ENCODE measurements around the gene KIF6.

Gene KIF6

DNA sequence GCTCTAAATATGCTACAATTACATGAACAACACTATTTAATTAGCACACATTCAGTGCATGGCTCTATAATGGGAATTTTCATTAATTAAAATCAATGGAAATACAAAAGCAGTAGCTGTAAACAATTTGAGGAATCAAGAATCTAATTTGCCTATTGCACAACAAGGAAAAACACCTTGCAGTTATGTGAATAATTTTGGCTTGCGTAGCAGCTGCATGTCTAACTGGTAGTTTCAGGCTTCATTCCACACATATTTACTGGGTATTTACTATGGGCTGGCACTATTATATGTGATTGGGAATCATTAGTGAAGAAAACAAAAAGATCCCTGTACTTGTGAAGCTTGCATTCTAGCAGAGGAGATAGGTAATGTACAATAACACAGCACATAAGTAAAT lies 26.4 kb downstream of the KIF6 start:
- H3K4me3 ChIP-seq (ENCODE audit: low read depth, low read length) = no peak overlapping the region
- in situ Hi-C loops (cut with HindIII; ENCODE audit: low sequenced_read_pairs) = no loop called here
- no peak for TF ChIP-seq CTCF (IDR thresholded peaks at IDR 0.05; ENCODE audit: low read depth, low read length)
- no peak for DNase-seq (ENCODE audit: low read depth, low spot score)

- DNase-seq (ENCODE audit: low read depth, low spot score) = no peak
- H3K4me3 ChIP-seq (ENCODE audit: low read depth, low read length) = no peak overlapping the region
- in situ Hi-C loops (cut with HindIII; ENCODE audit: low sequenced_read_pairs) = no loop called here
- no peak for TF ChIP-seq CTCF (IDR thresholded peaks at IDR 0.05; ENCODE audit: low read depth, low read length)
These were observed 28.0 kb downstream of the KIF6 start for GRCh38 chr6:39696986-39697788.

DNA sequence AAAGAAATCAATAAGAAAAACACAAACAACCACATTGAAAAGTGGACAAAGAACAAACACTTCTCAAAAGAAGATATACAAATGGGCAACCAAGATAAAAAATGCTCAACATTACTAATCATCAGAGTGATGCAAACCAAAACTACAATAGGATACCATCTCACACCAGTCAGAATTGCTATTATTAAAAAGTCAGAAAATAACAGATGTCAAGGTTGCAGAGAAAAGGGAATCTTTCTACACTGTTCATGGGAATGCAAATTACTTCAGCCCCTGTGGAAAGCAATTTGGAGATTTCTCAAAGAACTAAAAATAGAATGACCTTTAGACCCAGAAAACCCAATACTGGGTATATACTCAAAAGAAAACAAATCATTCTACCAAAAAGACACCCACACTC lies 29.8 kb downstream of the KIF6 start:
- no peak for TF ChIP-seq CTCF (IDR thresholded peaks at IDR 0.05; ENCODE audit: low read depth, low read length)
- no peak overlapping the region for H3K4me3 ChIP-seq (ENCODE audit: low read depth, low read length)
- no peak for DNase-seq (ENCODE audit: low read depth, low spot score)
- in situ Hi-C loops (cut with HindIII; ENCODE audit: low sequenced_read_pairs) = no loop called here

GRCh38 chr6:39693206-39693605 lies 32.0 kb downstream of the KIF6 start:
- TF ChIP-seq CTCF (IDR thresholded peaks at IDR 0.05; ENCODE audit: low read depth, low read length) = no peak
- in situ Hi-C loops (cut with HindIII; ENCODE audit: low sequenced_read_pairs) = no loop called here
- no peak for DNase-seq (ENCODE audit: low read depth, low spot score)
- no peak overlapping the region for H3K4me3 ChIP-seq (ENCODE audit: low read depth, low read length)

DNA sequence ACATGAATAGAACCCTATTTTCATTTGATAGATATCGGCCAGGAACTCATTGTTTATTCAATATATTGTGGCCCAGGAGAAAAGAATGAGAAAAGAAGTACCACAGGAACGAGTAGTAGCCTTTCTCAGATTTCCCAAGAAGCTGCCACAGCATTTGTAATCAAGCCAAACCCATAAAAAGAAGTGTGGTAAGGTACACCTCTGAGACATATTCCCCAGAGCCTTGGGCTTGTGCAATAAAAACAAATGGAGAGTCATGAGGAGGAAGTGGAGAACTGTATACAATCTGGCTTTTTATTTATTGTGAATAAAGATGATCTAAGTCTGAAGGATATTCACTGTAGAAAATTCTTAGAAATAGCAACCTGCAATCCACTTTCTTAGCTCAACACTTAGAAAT lies 36.7 kb downstream of the KIF6 start:
- in situ Hi-C loops (cut with HindIII; ENCODE audit: low sequenced_read_pairs) = no loop called here
- no peak overlapping the region for H3K4me3 ChIP-seq (ENCODE audit: low read depth, low read length)
- TF ChIP-seq CTCF (IDR thresholded peaks at IDR 0.05; ENCODE audit: low read depth, low read length) = no peak
- DNase-seq (ENCODE audit: low read depth, low spot score) = peak; percentile 84

DNA sequence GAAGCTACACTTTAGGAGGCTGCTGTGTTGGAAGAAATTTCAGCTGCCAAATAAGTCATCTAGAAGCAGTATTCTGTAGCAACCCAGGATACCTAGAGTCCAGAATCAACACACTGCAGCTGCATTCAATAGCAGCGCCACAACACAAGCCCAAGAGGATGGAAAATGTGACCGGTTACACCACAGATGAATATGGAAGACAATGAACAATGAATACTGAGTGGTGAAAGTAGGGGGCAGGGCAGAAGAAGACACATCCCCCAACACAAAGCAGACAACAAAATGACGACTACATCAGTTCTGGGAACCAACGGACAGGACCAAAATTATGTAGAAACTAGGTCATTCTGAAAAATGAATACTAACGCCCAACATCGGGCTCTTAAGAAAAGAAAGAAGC lies 38.2 kb downstream of the KIF6 start:
- in situ Hi-C loops (cut with HindIII; ENCODE audit: low sequenced_read_pairs) = no loop called here
- no peak overlapping the region for H3K4me3 ChIP-seq (ENCODE audit: low read depth, low read length)
- DNase-seq (ENCODE audit: low read depth, low spot score) = no peak
- no peak for TF ChIP-seq CTCF (IDR thresholded peaks at IDR 0.05; ENCODE audit: low read depth, low read length)

Data from astrocyte of the spinal cord (primary cell).